Activated CD4-positive, alpha-beta T cell treated with anti-CD3 and anti-CD28 coated beads for 36 hours (primary cell): ENCODE data around the gene GOLPH3. TPM values are rescaled to one million over a fixed set of nuclear protein-coding genes. Genes with fewer than 3 reads are reported as not detected.

Source experiments
- ATAC-seq: fragments of 200-7000 bp; cut with Tn5 transposase; one replicate; pipeline ENCODE4 v1.10.0; 2021; ENCODE audit warnings: mild to moderate bottlenecking, moderate library complexity
- CTCF ChIA-PET: fragments of 350-600 bp; sonication (Branson Sonifier 250); formaldehyde crosslinking; loops from one replicate; lab custom pipeline; 2021; ENCODE audit warnings: antibody characterized with exemption; lab: Charles Lee
- POLR2A ChIA-PET: fragments of 350-600 bp; sonication (Branson Sonifier 250); formaldehyde crosslinking; loops from one replicate; lab custom pipeline; 2021; ENCODE audit warnings: antibody characterized with exemption, inconsistent platforms; lab: Charles Lee
- DNase-seq: peaks from one replicate; pipeline ENCODE4 v3.0.0-alpha.2; 2020
- H3K27ac Mint-ChIP-seq: one replicate; pipeline ENCODE4 v1.8.0; 2021; ENCODE audit warnings: mixed read lengths
- H3K27me3 Mint-ChIP-seq: one replicate; pipeline ENCODE4 v1.8.0; 2021; ENCODE audit warnings: mixed read lengths
- H3K36me3 Mint-ChIP-seq: one replicate; pipeline ENCODE4 v1.8.0; 2021; ENCODE audit warnings: low read depth, mixed read lengths
- H3K4me1 Mint-ChIP-seq: one replicate; pipeline ENCODE4 v1.8.0; 2021; ENCODE audit warnings: mixed read lengths
- H3K4me3 Mint-ChIP-seq: one replicate; pipeline ENCODE4 v1.8.0; 2021; ENCODE audit warnings: mild to moderate bottlenecking, moderate library complexity, mixed read lengths
- H3K9me3 Mint-ChIP-seq: one replicate; pipeline ENCODE4 v1.8.0; 2021; ENCODE audit warnings: low read depth, mixed read lengths
- intact Hi-C, 2 experiments: fragments of 100-400 bp; cut with DNase I in 1 of 2; cut with micrococcal nuclease in 1 of 2; formaldehyde crosslinking; loops; one replicate each; pipeline versions ENCODE4 v1.14.2 to v1.15.1; 2022 to 2024; cut with DNase I, micrococcal nuclease
- total RNA-seq, 2 experiments: library from RNA; stranded (reverse); gene quantifications; one replicate each; pipeline ENCODE4 v1.2.3, GENCODE V29; 2021

GOLPH3 gene
- total RNA-seq, 2 experiments from 2014 or later, result 54.2 to 58.3 TPM

DNA sequence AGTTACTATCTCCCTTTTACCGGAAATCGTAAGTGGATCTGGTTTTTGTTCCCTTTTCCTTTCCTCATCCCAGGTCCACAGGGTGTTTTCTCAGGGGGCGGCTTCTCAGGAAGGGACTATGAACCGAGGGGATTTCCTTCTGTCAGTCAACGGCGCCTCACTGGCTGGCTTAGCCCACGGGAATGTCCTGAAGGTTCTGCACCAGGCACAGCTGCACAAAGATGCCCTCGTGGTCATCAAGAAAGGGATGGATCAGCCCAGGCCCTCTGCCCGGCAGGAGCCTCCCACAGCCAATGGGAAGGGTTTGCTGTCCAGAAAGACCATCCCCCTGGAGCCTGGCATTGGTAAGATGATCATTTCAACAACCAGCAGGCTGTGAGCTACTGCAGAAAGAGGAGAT lies 75.8 kb downstream of the GOLPH3 start:
- H3K36me3 Mint-ChIP-seq, result peaks cover 7% of the 10 kb centered on the region
- ChIA-PET POLR2A (no interaction called here), CTCF (no interaction called here)
- no peak for ATAC-seq
- no peaks in the 10 kb centered on the region for H3K9me3 Mint-ChIP-seq
- intact Hi-C loops, result no loop called here
- H3K4me3 Mint-ChIP-seq, result no peak overlapping the region
- peaks cover under 1% of the 10 kb centered on the region for H3K4me1 Mint-ChIP-seq
- DNase-seq, result no peak
- H3K27ac Mint-ChIP-seq, result no peak overlapping the region
- no peaks in the 10 kb centered on the region for H3K27me3 Mint-ChIP-seq

DNA sequence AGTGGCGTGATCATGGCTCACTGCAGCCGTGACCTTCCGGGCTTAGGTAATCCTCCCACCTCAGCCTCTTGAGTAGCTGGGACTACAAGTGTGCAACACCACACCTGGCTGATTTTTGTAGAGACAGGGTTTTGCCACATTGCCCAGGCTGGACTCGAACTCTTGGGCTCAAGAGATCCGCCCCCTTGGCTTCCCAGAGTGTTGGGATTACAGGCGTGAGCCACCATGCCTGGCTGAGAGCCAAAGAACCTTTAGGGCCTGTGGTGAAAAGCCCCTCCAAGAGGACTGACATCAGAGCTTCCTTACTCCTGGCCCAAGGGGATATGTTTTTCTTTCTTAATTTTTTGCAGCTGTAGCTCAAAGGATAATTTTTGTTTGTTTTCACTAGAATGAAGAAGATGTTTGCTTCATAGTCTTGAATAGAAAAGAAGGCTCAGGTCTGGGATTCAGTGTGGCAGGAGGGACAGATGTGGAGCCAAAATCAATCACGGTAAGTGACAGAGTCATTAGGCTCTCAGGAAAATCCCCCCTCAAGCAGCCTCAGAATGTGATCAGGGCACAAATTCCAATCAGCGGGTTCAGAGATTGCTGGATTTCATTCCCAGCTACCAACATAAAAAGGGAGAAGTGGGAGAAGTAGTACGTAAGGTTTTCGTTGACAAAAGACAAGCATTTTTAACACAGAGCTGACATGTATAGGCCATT lies 77.1 kb downstream of the GOLPH3 start:
- intact Hi-C loops, result no loop called here
- no peak for ATAC-seq
- ChIA-PET CTCF (interaction anchor here (0.8 to 1.0 kb wide), 2 partner anchors 12 to 271 kb away, joined by 3 to 5 read pairs; no protein-coding TSS in a partner anchor), POLR2A (no interaction called here)
- H3K9me3 Mint-ChIP-seq, result no peaks in the 10 kb centered on the region
- peaks cover 6% of the 10 kb centered on the region for H3K36me3 Mint-ChIP-seq
- no peak for DNase-seq
- no peak overlapping the region for H3K4me3 Mint-ChIP-seq
- peaks cover 2% of the 10 kb centered on the region for H3K4me1 Mint-ChIP-seq
- no peak overlapping the region for H3K27ac Mint-ChIP-seq
- no peaks in the 10 kb centered on the region for H3K27me3 Mint-ChIP-seq

GRCh38 chr5:32095261-32095671 lies 78.9 kb downstream of the GOLPH3 start:
- intact Hi-C loops, result no loop called here
- DNase-seq, result no peak
- Mint-ChIP-seq H3K27ac (no peak overlapping the region), H3K9me3 (no peaks in the 10 kb centered on the region), H3K27me3 (no peaks in the 10 kb centered on the region), H3K4me1 (peaks cover 2% of the 10 kb centered on the region), H3K4me3 (no peak overlapping the region), H3K36me3 (peaks cover 4% of the 10 kb centered on the region)
- CTCF ChIA-PET, result interaction anchor here (0.5 to 0.7 kb wide), 2 partner anchors 197 to 229 kb away, joined by 3 read pairs; no protein-coding TSS in a partner anchor
- POLR2A ChIA-PET, result no interaction called here
- no peak for ATAC-seq

GRCh38 chr5:32094691-32095090 lies 79.4 kb downstream of the GOLPH3 start:
- H3K36me3 Mint-ChIP-seq, result peaks cover 4% of the 10 kb centered on the region
- intact Hi-C loops, result no loop called here
- H3K27ac Mint-ChIP-seq, result no peak overlapping the region
- CTCF ChIA-PET, result interaction anchor here (0.5 kb wide), 1 partner anchor 229 kb away, joined by 3 read pairs; no protein-coding TSS in a partner anchor
- peaks cover 2% of the 10 kb centered on the region for H3K4me1 Mint-ChIP-seq
- no peak overlapping the region for H3K4me3 Mint-ChIP-seq
- H3K27me3 Mint-ChIP-seq, result no peaks in the 10 kb centered on the region
- no peak for DNase-seq
- no peaks in the 10 kb centered on the region for H3K9me3 Mint-ChIP-seq
- POLR2A ChIA-PET, result no interaction called here
- ATAC-seq, result no peak

DNA sequence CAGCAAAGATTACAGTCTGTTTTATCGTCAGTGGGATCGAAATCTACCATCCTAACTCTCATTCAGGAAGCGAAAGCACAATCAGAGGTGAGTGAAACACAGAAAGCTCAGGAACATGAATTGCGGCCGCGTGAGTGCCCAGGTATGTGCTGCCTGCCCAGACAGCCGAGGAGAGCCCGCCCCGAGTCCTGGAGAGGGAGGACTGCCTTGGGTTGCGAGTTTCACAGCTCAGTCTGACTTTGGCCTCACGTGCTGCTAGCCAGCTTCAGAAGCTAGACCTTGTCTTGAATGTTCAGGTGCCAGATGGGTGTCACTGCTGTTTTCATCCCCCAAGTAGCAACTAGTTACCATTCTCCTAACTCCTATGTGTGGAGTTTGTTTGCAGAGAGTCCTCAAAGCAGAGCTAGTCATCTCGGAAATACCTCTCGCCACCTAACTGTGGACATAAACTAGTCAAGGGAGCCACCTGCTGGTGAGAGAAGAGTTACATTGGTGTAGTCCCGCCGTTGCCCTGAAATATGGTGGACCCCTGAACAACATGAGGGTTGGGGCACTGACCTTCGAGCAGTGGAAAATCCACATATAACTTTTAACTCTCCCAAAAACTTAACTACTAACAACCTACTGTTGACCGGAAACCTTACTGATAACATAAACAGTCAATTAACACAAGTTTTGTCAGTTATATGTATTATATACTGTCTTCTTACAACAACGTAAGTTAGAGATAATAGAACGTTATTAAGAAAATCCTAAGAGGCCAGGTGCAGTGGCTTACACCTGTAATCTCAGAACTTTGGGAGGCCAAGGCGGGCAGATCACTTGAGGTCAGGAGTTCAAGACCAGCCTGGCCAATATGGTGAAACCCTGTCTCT lies 80.9 kb downstream of the GOLPH3 start:
- Mint-ChIP-seq H3K36me3 (no peaks in the 10 kb centered on the region), H3K4me1 (peaks cover 2% of the 10 kb centered on the region), H3K9me3 (no peaks in the 10 kb centered on the region), H3K4me3 (no peak overlapping the region), H3K27me3 (no peaks in the 10 kb centered on the region), H3K27ac (no peak overlapping the region)
- ChIA-PET CTCF (interaction anchor here (0.5 to 2.4 kb wide), 39 partner anchors 8 to 563 kb away, joined by 3 to 32 read pairs (median 3); no protein-coding TSS in a partner anchor), POLR2A (interaction anchor here (0.5 kb wide), 1 partner anchor 220 kb away, joined by 5 read pairs; no protein-coding TSS in a partner anchor)
- peak; percentile 82 for DNase-seq
- intact Hi-C loops, result loop anchor here (1.0 kb wide), 2 partner anchors 268 to 512 kb away; no protein-coding TSS in a partner anchor
- peak; percentile 97 for ATAC-seq

DNA sequence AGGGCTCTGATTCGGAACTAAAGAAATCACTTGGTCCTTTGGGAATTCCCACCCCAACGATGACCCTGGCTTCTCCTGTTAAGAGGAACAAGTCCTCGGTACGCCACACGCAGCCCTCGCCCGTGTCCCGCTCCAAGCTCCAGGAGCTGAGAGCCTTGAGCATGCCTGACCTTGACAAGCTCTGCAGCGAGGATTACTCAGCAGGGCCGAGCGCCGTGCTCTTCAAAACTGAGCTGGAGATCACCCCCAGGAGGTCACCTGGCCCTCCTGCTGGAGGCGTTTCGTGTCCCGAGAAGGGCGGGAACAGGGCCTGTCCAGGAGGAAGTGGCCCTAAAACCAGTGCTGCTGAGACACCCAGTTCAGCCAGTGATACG lies 83.4 kb downstream of the GOLPH3 start:
- no peaks in the 10 kb centered on the region for H3K27me3 Mint-ChIP-seq
- no peak overlapping the region for H3K27ac Mint-ChIP-seq
- peaks cover 2% of the 10 kb centered on the region for H3K4me1 Mint-ChIP-seq
- ATAC-seq, result no peak
- DNase-seq, result no peak
- CTCF ChIA-PET, result interaction anchor here (0.5 to 1.0 kb wide), 3 partner anchors 154 to 272 kb away, joined by 3 to 4 read pairs (median 3); no protein-coding TSS in a partner anchor
- POLR2A ChIA-PET, result no interaction called here
- no peaks in the 10 kb centered on the region for H3K36me3 Mint-ChIP-seq
- no peak overlapping the region for H3K4me3 Mint-ChIP-seq
- no peaks in the 10 kb centered on the region for H3K9me3 Mint-ChIP-seq
- intact Hi-C loops, result no loop called here

DNA sequence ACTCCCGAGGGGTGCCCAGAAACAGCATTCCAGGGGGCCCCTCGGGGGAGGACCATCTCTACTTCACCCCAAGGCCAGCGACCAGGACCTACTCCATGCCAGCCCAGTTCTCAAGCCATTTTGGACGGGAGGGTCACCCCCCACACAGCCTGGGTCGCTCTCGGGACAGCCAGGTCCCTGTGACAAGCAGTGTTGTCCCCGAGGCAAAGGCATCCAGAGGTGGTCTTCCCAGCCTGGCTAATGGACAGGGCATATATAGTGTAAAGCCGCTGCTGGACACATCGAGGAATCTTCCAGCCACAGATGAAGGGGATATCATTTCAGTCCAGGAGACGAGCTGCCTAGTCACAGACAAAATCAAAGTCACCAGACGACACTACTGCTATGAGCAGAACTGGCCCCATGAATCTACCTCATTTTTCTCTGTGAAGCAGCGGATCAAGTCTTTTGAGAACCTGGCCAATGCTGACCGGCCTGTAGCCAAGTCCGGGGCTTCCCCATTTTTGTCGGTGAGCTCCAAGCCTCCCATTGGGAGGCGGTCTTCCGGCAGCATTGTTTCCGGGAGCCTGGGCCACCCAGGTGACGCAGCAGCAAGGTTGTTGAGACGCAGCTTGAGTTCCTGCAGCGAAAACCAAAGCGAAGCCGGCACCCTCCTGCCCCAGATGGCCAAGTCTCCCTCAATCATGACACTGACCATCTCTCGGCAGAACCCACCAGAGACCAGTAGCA lies 83.9 kb downstream of the GOLPH3 start:
- H3K9me3 Mint-ChIP-seq, result no peaks in the 10 kb centered on the region

DNA sequence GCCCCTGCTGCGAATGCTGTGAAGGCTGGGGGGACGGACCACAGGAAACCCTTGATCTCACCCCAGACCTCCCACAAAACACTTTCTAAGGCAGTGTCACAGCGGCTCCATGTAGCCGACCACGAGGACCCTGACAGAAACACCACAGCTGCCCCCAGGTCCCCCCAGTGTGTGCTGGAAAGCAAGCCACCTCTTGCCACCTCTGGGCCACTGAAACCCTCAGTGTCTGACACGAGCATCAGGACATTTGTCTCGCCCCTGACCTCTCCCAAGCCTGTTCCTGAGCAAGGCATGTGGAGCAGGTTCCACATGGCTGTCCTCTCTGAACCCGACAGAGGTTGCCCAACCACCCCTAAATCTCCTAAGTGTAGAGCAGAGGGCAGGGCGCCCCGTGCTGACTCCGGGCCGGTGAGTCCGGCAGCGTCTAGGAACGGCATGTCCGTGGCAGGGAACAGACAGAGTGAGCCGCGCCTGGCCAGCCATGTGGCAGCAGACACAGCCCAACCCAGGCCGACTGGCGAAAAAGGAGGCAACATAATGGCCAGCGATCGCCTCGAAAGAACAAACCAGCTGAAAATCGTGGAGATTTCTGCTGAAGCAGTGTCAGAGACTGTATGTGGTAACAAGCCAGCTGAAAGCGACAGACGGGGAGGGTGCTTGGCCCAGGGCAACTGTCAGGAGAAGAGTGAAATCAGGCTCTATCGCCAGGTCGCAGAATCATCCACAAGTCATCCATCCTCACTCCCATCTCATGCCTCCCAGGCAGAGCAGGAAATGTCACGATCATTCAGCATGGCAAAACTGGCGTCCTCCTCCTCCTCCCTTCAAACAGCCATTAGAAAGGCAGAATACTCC lies 84.7 kb downstream of the GOLPH3 start:
- H3K27me3 Mint-ChIP-seq, result no peaks in the 10 kb centered on the region
- no peaks in the 10 kb centered on the region for H3K36me3 Mint-ChIP-seq
- no peak overlapping the region for H3K27ac Mint-ChIP-seq
- POLR2A ChIA-PET, result no interaction called here
- H3K4me3 Mint-ChIP-seq, result no peak overlapping the region
- CTCF ChIA-PET, result no interaction called here
- no peaks in the 10 kb centered on the region for H3K9me3 Mint-ChIP-seq
- intact Hi-C loops, result no loop called here
- H3K4me1 Mint-ChIP-seq, result peaks cover 2% of the 10 kb centered on the region
- no peak for DNase-seq
- ATAC-seq, result no peak

More for the DNA sequence above, 83.9 kb downstream of the GOLPH3 start:
- DNase-seq, result no peak
- intact Hi-C loops, result no loop called here
- peaks cover 2% of the 10 kb centered on the region for H3K4me1 Mint-ChIP-seq
- H3K36me3 Mint-ChIP-seq, result no peaks in the 10 kb centered on the region
- H3K27me3 Mint-ChIP-seq, result no peaks in the 10 kb centered on the region
- POLR2A ChIA-PET, result no interaction called here
- H3K4me3 Mint-ChIP-seq, result no peak overlapping the region
- no peak for ATAC-seq
- CTCF ChIA-PET, result interaction anchor here (0.6 to 1.0 kb wide), 2 partner anchors 256 to 271 kb away, joined by 3 to 4 read pairs; no protein-coding TSS in a partner anchor
- no peak overlapping the region for H3K27ac Mint-ChIP-seq

DNA sequence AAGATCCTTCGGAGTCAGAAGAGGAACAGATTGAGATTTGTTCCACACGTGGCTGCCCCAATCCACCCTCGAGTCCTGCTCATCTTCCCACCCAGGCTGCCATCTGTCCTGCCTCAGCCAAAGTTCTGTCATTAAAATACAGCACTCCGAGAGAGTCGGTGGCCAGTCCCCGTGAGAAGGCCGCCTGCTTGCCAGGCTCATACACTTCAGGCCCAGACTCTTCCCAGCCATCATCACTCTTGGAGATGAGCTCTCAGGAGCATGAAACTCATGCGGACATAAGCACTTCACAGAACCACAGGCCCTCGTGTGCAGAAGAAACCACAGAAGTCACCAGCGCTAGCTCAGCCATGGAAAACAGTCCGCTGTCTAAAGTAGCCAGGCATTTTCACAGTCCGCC lies 85.9 kb downstream of the GOLPH3 start:
- Mint-ChIP-seq H3K9me3 (no peaks in the 10 kb centered on the region), H3K4me1 (no peaks in the 10 kb centered on the region), H3K36me3 (no peaks in the 10 kb centered on the region), H3K27ac (no peak overlapping the region), H3K27me3 (no peaks in the 10 kb centered on the region), H3K4me3 (no peak overlapping the region)
- ChIA-PET CTCF (interaction anchor here (1.7 kb wide), 1 partner anchor 263 kb away, joined by 4 read pairs; no protein-coding TSS in a partner anchor), POLR2A (no interaction called here)
- no peak for DNase-seq
- intact Hi-C loops, result no loop called here
- no peak for ATAC-seq
